22Rv1 (cell line): ENCODE data around the gene TRAPPC13.

ENCODE experiments used
- H3K27ac ChIP-seq: fragments of 450-650 bp; 2 replicates; pipeline ENCODE4 v1.5.1; 2017
- ZFX ChIP-seq: fragments of 450-650 bp; IDR thresholded peaks from 2 replicates; pipeline ENCODE4 v1.6.1; 2017; ENCODE audit warnings: antibody characterized with exemption, borderline replicate concordance
- TF ChIP-seq, protein P1 (sequence below): fragments of 450-650 bp; IDR thresholded peaks from 2 replicates; pipeline ENCODE4 v1.5.1; 2017; ENCODE audit warnings: mild to moderate bottlenecking

The TRAPPC13 gene

GRCh38 chr5:65695162-65695755 is 70.4 kb downstream of the TRAPPC13 start:
- TF ChIP-seq, protein P1, sequence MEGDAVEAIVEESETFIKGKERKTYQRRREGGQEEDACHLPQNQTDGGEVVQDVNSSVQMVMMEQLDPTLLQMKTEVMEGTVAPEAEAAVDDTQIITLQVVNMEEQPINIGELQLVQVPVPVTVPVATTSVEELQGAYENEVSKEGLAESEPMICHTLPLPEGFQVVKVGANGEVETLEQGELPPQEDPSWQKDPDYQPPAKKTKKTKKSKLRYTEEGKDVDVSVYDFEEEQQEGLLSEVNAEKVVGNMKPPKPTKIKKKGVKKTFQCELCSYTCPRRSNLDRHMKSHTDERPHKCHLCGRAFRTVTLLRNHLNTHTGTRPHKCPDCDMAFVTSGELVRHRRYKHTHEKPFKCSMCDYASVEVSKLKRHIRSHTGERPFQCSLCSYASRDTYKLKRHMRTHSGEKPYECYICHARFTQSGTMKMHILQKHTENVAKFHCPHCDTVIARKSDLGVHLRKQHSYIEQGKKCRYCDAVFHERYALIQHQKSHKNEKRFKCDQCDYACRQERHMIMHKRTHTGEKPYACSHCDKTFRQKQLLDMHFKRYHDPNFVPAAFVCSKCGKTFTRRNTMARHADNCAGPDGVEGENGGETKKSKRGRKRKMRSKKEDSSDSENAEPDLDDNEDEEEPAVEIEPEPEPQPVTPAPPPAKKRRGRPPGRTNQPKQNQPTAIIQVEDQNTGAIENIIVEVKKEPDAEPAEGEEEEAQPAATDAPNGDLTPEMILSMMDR = no peak
- no peak for TF ChIP-seq ZFX
- no peak overlapping the region for H3K27ac ChIP-seq

DNA sequence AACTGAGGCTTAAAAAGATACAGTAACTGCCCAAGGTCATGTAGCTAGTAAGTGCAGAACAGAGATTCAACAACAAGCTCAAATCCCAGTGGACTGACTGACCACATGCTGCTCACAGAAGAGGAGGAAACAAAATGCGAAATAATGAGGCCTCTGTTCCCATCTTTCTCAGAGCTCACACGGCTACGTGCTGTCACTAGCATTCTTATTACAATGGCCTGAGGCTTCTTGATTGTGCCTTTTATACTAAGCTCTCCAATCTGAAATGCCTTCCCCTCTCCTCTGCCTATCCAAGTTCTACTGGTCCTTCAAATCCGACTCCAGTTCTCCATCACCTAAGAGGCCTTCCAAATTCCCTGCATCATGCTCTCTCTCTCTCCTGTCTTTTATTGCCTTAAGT is 71.1 kb downstream of the TRAPPC13 start:
- no peak for TF ChIP-seq ZFX
- TF ChIP-seq, protein P1 = no peak
- no peak overlapping the region for H3K27ac ChIP-seq

DNA sequence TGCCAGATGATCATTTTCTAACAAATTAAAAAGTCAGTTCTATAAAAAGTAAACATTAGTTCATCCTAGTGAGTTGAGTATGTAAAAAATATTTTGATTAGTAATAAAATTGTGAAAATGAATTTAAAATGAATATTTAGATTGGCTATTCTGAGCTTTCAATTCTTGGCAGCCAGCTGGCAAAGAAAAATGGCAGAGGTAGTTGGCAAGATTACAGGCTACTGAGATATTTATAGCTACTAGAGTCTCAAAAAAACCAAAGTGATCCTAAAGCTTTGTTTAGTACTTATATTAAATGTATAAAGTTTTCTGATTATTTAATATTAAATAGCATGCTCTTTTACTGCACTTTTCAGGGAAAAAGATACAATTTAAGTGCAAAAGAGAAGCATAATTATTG is 72.1 kb downstream of the TRAPPC13 start:
- TF ChIP-seq, protein P1 = no peak
- TF ChIP-seq ZFX = no peak
- H3K27ac ChIP-seq = no peak overlapping the region

DNA sequence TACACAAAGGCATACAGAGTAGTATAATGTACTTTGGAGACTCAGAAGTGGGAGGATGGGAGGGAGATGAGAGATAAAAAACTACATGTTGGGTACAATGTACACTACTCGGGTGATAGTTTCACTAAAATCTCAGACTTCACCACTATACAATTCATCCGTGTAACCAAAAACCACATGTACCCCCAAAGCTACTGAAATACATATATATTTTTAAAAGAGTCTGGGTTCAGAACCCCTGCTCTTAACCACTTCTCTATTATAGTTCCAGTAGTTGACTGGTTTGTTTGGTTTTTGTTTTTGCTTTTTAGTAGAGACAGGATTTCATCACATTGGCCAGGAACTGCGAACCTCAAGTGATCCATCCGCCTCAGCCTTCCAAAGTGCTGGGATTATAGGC is 74.5 kb downstream of the TRAPPC13 start:
- H3K27ac ChIP-seq = no peak overlapping the region
- TF ChIP-seq ZFX = no peak
- TF ChIP-seq, protein P1 = no peak

DNA sequence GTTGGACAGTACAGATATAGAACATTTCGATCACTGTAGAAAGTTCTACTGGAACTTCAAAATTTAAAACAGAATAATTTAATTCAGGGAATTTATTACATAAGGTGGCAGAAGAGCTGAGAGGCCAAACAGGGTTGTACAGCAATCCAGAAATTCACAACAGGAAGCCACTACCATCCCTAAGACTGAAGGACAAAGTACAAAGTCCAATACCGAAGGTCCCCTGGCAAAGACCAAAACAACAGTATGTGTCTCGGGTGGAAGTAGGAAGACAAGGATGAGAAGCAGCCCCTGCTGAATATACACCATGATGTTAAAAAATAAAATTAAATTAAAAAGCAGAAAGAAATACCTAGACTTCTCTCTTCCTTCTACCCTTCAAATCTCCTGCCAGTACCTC is 77.2 kb downstream of the TRAPPC13 start:
- TF ChIP-seq, protein P1 = no peak
- no peak for TF ChIP-seq ZFX
- H3K27ac ChIP-seq = no peak overlapping the region

- H3K27ac ChIP-seq = no peak overlapping the region
- no peak for TF ChIP-seq ZFX
- TF ChIP-seq, protein P1 = no peak
Measured at GRCh38 chr5:65704621-65705239, 79.9 kb downstream of the TRAPPC13 start.

DNA sequence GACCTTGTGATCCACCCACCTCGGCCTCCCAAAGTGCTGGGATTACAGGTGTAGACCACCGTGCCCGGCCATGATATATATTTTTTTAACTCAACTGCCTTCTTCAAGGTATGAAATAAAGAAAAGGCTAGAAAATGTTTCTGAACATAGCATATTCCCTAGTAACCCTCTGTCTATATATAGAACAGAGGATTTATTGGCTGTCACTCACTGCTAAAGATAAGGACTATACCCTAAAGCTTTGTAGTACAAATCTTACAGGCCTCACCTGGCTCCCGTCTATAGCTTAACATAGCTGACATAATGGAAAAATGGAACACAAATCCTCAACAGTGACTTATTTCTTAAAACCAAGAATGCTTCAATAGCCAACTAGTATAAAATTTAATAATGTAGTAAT is 82.8 kb downstream of the TRAPPC13 start:
- TF ChIP-seq, protein P1 = no peak
- no peak for TF ChIP-seq ZFX
- H3K27ac ChIP-seq = no peak overlapping the region
